HG03045 (cell line): ENCODE data around the gene ARID5B.

Source experiments
- ATAC-seq: cut with Tn5 transposase; IDR thresholded peaks from one replicate; pipeline ENCODE4 v1.9.1; 2021; ENCODE audit warnings: mild to moderate bottlenecking, moderate library complexity; ENCODE audit not compliant: unreplicated experiment

ARID5B gene

DNA sequence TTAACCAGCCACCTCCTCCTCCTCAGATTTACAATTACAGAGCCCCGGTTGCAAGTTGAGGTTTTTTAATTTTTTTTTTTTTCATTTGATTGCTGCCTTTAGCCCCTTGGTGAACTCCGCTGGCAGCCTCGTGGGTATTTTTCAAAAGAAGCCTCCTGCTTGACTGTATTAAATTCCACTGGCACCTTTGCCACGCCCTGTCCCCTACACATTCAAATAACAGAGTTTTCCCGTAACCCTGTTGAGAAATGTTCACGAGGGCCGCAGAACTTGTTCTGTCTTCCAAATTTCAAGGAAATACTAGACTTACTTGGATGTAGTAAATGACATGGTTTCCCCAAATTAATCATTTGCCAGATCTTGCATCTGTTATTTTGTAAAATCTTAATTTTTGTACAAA is 167.0 kb downstream of the ARID5B start:
- ATAC-seq = no peak

GRCh38 chr10:62069452-62070178 is 168.1 kb downstream of the ARID5B start:
- no peak for ATAC-seq

DNA sequence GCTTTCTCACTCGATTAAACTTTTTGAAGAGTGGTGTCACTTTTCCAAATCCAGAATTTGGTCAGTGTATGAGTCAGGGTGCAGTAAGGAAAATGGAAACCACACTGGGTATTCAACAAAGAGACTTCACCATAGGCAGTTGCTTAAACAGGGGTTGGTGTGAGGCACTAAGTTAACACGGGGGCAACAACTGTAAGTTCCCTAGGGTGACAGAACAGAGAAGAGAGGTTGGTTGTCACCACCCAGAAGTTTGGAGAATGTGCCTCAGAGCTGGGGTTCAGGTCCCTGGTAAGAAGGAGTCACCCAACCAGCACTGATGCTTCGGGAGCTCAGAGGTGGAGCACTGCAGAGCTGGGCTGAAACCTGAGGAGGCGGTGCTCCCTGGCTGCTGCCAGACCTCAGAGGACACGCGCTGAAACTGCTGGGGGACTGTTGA is 170.4 kb downstream of the ARID5B start:
- ATAC-seq = no peak

DNA sequence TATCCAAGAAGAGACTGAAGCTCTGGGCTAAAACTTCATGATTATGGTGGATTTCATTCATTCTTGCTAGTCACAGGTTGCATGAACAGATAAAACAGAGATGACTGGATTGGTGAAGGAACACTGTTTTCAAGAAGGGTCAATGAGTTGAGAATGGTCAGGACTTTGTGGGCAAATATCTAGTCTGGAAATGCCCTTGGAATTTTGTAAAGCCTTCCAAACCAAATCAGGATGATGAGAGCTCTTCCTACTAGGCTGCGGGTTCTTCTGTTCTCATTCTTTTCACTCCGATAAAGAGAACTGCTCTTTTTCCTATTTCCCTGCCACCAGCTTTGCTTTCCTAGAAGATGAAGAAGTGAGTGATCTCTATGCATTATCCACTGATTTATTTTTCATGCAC is 171.4 kb downstream of the ARID5B start:
- no peak for ATAC-seq

DNA sequence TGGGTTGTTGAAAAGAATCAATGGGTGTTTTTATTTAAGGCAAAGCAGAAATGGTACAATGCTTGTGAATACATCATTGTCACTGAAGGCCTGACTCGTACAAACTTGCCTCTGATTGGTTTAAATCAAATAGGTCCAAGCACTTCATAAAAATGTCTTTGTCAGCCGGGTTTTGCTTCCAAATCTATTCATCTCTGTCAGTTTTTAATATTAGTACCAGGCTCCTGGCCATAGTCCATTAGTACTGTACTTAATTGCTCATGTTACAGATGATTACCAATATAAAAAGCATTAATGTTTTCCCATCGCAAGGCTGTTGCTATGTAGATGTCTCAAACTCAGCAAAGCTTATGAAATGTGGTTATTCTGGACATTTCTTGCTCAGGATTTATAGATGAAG is 171.9 kb downstream of the ARID5B start:
- no peak for ATAC-seq

- ATAC-seq = no peak
These were observed 173.9 kb downstream of the ARID5B start for GRCh38 chr10:62075414-62075813.

DNA sequence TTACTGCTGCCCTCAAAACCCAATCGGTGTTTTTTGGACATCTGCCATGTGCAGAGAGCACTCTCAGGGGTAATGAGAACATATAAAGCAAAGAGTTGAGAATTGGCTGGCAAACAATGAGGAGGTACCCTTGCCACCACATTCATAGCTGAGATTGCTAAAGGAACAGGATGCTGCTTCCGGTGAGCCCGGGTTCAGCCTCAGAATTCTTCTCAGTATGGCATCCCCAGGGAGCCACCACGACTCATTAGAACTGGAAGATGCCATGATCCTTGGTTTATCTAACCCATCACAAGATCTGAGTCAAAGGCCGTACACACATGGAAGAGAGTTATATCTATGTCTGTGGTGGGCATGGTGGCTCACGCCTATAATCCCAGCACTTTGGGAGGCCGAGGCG is 174.4 kb downstream of the ARID5B start:
- no peak for ATAC-seq

DNA sequence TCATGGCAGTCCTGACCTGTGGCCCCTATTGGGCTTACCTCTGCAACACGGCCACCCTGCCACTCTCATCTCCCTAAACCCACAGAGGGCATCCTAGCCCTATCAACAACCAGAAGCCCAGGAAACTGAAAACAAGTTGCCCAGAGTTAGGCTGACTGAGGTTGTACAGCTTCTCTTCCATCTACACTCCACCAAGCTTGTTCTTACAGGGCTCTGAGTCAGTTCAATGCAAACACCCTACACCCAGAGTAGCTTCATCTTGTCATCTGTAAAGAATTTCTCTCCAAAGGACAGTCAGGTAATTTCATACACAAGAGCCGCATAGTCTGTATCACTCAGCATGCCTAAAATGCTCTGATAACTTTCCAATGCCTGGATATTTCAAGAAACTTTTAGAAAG is 175.4 kb downstream of the ARID5B start:
- no peak for ATAC-seq

DNA sequence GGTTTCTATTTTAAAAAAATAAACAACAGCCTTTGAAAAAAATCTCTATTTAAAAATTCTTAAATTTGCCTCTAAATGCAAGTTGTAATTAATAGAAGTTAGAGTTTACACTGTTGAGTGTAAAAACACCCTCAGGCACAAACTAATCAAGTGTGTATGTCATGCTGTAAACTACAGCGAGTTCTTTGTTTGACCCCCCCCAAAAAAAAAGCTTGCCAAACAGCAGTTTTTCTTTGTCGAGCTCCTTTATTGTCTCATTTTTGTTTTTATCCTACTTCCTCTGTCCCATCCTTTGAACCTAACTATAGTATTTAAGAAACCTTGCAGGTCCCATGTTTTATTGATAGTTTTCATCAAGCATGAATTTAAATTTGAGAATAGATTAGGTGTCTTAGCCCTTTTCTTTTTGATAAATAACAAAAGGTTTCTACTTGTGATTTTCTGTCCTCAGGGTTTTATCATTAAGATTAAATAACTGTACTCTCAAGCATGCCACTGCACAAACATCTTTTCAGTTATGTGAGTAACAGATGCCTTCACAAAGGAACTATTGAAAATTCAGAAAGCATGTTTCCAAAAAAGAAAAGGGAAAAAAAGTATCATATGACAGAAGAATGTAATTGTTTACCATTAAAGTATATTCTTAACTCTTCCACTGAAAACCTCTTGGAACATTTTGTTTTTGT is 176.0 kb downstream of the ARID5B start:
- ATAC-seq = no peak

DNA sequence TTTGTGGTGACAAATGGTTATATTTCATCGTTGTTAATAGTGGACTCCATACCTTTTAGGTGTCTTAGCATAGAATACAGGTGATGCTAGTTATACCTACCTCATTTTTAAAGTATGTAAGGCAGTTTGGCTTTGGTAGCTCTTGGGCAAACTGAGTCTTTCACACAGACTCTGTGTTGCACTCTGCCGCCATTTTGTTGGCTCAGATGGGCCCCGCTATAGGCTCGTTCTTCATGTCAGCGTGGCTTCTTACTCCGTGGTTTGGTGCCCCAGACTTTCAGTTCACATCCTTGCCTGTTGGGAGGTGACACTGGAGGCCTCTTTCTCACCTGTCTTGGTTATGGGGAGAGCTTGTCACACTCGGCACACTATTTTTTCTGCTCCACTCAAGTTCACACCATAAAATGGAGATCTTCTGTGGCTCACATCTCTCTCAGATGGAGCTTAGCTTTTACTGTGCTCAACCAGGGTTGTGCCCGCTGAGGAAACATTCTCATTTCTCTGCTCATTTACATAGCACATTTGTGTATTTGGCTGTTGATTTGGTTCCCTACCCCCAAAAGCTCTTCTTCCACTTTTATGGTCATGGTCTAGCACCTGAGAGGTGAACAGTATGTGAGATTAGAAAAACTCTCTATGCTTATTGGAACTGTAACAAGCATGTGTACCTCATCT is 178.5 kb downstream of the ARID5B start:
- ATAC-seq = peak; percentile 64

GRCh38 chr10:62080905-62081304 is 179.4 kb downstream of the ARID5B start:
- ATAC-seq = no peak

DNA sequence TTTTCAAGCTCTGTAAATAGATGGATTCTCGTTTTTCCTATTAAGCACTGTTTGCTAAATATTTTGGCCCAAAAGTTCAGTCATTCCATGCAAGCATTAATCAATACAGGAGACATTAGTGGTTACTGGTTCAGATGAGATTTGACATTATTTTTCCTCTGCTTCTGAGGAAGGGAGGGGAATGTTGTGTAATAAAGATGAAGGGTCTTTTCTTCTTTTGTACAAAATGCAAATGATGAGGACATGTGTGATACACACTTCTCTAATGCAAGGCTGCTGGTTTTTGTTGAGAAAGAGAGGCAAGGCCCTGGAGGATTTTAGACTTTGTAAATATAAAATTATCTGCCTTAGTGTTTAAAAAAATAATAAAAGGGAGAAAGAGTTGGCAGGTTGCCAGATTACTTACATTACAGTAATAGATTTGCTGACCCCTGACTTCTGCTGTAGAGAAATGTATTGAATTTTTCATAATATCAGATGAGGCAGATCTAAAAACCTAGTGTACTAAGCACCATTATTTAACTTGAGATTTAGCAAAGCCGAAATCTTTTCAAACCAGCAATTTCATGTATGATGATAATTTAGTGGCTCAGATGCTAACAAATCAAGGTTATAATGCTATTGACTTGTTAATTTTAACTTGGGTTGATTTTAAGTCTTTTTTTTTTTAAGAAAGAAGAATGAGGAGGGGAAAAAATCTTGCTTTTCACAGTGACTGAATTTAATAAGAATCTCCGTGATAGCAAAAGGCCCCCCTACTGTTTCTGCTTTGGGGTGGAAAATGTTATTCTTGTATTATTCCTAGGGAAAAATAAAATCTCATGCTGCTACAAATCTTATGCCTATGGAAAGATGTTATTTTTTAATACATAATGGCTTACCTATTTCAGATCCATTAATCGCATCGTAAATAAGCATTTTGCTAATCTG is 180.1 kb downstream of the ARID5B start:
- no peak for ATAC-seq

DNA sequence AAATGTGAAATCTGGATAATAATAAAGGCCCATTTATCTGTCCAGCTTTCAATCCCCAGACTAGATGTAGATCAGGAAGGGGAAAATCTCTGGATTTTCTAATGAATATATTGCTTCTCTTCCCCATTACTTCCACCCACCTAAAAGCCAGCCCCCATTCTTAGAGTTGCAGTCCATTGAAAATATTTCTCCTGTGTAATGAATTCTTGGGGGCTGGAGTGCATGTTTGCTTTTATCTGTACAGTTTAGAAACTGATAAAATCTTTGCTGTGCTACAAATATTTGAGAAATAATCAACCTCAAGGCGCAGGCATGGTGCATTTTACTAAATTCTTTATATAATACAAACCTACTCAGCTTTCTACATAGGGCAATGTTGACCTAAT is 180.8 kb downstream of the ARID5B start:
- ATAC-seq = no peak

DNA sequence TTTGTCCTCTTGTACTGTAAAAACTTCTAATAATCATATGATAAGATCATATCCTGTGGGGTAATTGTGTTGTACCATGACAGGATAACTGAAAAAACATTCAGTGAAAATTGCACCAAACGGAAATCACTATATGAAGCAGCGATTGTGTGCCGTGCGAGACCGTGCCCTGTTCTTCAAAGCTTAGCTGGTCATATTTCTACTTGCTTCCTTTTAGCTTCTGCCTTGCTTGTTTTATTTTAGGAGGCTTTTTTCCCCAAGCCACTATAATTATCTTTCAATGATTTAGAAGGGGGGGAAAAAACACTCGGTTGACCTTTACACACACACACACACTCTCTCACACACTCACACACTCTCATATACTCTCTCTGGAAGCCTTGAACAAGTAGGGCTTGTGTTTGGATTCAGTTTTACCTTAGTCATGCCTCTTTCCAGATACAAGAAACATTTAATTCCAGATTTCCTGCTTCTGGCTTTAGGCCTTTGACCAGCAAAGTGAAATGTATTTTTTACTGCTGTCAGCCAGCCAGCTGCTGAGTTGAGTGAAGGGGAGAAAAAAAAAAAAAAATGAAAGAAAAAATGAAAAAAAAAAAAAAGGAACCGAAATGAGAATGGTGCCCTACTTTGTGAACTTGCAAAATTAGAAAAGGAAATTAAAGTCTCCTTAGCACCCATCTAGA is 181.4 kb downstream of the ARID5B start:
- no peak for ATAC-seq

GRCh38 chr10:62083412-62084267 is 182.1 kb downstream of the ARID5B start:
- no peak for ATAC-seq

DNA sequence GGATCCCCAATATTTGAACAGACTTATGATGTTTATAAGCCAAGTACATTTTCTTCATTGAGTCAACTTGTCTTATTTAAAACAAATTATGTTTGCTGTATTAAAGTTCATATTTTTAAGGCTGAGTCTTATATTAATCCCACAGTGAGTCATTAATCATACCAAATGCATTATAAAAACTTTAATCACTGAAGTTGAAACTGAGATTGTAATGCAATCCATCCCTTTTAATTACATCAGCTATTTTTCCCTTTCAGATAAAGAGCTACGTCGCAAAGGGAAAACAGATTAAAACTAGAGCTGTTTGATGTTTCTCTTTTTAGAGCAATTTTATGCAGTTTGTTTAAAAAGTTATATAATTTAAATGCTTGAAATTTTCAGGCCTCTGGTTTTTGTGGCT is 183.0 kb downstream of the ARID5B start:
- no peak for ATAC-seq

DNA sequence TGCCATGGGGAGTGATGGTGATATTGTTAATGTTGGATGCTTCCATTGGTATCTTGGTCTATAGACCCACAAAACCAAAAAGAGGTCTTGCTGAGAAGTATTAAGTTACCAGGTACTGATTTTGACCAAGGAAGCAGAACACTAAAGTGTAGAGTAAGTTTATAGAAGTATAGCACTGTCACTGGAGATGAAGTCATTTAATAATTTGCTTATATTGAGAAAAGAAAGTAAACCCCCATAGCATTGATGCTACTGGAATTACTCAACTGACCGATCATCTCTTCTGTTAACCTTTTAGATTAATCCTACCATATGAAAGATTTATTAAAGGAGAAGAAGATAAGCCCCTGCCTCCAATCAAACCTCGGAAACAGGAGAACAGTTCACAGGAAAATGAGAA is 183.9 kb downstream of the ARID5B start:
- ATAC-seq = no peak

- ATAC-seq = no peak
These were observed 184.3 kb downstream of the ARID5B start for GRCh38 chr10:62085821-62086220.

DNA sequence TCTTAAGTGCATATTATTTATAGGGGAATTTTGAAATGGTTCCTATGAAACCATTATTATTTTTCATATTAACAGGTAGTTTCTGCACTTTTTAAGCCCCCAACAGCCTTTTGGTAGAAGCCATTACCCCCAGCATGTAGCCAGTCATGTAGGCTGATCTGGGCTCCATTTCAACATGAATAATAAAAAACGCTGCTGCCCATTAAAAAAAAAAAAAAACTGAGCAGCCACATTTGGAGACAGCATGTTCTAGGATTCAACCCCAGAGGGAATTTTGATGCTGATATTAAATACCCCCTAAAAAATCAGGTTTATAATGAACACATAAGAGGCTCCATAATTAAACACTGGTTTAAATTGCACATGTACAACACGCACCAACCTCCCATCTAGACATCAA is 185.8 kb downstream of the ARID5B start:
- no peak for ATAC-seq

DNA sequence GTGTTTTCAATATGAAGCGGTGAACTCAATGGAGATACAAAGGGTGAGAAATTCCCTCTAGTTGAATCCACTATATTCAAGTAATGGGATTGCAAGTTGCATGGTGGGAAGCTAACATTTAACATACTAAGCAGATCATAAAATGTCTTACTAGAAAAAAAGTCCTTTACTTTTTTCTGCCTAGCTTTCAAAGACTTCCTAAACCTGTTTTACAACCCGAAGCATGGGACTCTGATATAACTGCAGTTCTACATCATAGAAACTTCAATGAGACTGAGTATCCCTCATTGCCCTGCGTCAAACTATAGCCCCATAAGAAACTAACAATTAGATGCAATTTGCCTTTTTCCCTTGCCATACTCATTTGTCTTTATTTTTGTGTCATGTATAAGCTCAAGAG is 187.3 kb downstream of the ARID5B start:
- ATAC-seq = no peak
